Nephron (organoid): ENCODE data around the gene FAR2.

Experiments used
- H3K27ac Mint-ChIP-seq, 3 experiments: 2 replicates each; pipeline ENCODE4 v1.8.0; 2020; ENCODE audit warnings: mixed read lengths in 3 of 3, mild to moderate bottlenecking in 2 of 3, moderate library complexity in 1 of 3
- H3K27me3 Mint-ChIP-seq: 2 replicates; pipeline ENCODE4 v1.8.0; 2021; ENCODE audit warnings: low read depth, mild to moderate bottlenecking, moderate library complexity, mixed read lengths
- H3K36me3 Mint-ChIP-seq: 2 replicates; pipeline ENCODE4 v1.8.0; 2020; ENCODE audit warnings: low read depth, mixed read lengths
- H3K4me1 Mint-ChIP-seq: 2 replicates; pipeline ENCODE4 v1.8.0; 2020; ENCODE audit warnings: mixed read lengths
- H3K4me3 Mint-ChIP-seq, 3 experiments: 2 replicates each; pipeline ENCODE4 v1.8.0; 2020; ENCODE audit warnings: mild to moderate bottlenecking in 3 of 3, mixed read lengths in 3 of 3, moderate library complexity in 2 of 3
- H3K9me3 Mint-ChIP-seq: 2 replicates; pipeline ENCODE4 v1.8.0; 2020; ENCODE audit warnings: mixed read lengths
- TF ChIP-seq, protein P1 (sequence below), 3 experiments: fragments of 200-600 bp; sonication (generic); IDR thresholded peaks; one replicate each; pipeline ENCODE4 v1.5.0; 2021; ENCODE audit warnings: antibody characterized with exemption in 3 of 3; ENCODE audit not compliant: unreplicated experiment in 3 of 3

The FAR2 gene

DNA sequence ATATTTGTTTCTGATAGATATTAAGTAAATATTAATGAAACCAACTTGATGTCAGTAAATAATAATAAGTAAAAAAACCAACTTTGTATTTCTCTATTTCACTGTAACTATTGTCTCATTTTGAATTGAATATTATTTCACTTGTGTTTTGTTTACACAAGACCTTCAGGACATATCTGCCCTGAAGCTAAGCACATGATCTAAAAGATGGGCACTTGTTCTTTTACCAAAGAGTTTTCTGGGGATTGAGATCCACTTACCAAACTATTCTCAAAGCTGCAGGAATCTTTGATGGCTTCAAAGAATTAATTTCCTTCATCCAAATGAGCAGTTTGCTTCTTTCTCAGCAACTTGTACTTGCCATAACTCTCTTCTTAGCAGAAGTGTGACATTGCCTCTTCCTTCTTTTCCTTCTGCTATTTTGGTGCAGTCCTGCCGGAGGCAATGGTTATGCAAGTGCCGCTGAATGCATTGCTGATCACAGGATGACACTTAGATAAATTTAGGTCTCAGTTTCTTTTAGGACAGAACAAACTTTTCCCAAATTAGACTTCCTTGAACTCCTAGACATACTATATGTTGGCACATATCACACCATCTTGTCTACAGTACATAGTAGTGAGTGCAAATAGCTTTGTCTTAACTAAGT is 9.2 kb downstream of the FAR2 start:
- H3K4me3 Mint-ChIP-seq: no peak overlapping the region
- H3K9me3 Mint-ChIP-seq: no peaks in the 10 kb centered on the region
- H3K27me3 Mint-ChIP-seq: peaks cover 2% of the 10 kb centered on the region
- TF ChIP-seq, protein P1, sequence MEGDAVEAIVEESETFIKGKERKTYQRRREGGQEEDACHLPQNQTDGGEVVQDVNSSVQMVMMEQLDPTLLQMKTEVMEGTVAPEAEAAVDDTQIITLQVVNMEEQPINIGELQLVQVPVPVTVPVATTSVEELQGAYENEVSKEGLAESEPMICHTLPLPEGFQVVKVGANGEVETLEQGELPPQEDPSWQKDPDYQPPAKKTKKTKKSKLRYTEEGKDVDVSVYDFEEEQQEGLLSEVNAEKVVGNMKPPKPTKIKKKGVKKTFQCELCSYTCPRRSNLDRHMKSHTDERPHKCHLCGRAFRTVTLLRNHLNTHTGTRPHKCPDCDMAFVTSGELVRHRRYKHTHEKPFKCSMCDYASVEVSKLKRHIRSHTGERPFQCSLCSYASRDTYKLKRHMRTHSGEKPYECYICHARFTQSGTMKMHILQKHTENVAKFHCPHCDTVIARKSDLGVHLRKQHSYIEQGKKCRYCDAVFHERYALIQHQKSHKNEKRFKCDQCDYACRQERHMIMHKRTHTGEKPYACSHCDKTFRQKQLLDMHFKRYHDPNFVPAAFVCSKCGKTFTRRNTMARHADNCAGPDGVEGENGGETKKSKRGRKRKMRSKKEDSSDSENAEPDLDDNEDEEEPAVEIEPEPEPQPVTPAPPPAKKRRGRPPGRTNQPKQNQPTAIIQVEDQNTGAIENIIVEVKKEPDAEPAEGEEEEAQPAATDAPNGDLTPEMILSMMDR (IDR thresholded peaks at IDR 0.05; ENCODE audit: unreplicated experiment in 3 of 3): no peak
- no peaks in the 10 kb centered on the region for H3K36me3 Mint-ChIP-seq
- H3K27ac Mint-ChIP-seq: no peak overlapping the region
- H3K4me1 Mint-ChIP-seq: peaks cover 5% of the 10 kb centered on the region

DNA sequence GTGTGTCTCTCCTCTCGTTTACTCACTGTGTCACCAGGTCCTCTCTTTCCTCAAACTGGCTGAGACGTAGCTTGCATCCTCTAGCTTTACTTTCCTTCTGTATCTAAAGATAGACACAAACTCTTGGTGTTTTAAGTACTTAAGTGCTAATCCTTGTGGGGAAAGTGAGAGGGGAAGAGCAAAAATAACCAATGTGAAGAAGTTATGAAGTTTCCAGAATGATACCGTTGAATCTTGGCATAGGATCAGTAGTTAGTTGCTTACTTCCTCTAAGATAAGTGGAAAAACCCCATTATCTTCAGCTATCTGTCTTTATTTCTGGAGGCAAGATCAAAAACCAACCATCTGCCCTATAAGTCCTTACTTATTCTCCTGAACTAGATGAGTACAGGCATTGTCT is 10.6 kb downstream of the FAR2 start:
- H3K4me1 Mint-ChIP-seq: no peaks in the 10 kb centered on the region
- no peaks in the 10 kb centered on the region for H3K27me3 Mint-ChIP-seq
- H3K4me3 Mint-ChIP-seq: no peak overlapping the region
- TF ChIP-seq, protein P1 (IDR thresholded peaks at IDR 0.05; ENCODE audit: unreplicated experiment in 3 of 3): no peak
- H3K36me3 Mint-ChIP-seq: no peaks in the 10 kb centered on the region
- H3K9me3 Mint-ChIP-seq: no peaks in the 10 kb centered on the region
- H3K27ac Mint-ChIP-seq: no peak overlapping the region

DNA sequence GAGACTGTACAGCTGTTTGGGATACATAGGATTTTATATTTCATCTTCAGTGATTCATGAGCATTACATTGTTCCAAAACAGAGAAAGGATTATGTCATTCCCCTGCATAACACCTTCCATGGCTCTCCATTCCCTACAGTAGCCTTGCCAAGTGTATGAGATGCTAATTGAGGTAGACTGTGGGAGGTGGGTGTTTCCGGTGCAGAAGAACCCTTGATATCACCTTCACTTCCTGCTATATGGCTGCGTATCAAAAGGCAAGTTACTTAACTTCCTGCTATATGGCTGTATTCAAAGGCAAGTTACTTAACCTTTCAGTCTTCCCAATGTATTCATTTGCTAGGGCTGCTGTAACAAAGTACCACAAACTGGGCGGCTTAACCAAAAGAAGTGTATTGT is 11.2 kb downstream of the FAR2 start:
- H3K27me3 Mint-ChIP-seq: no peaks in the 10 kb centered on the region
- H3K36me3 Mint-ChIP-seq: no peaks in the 10 kb centered on the region
- H3K27ac Mint-ChIP-seq: no peak overlapping the region
- no peaks in the 10 kb centered on the region for H3K4me1 Mint-ChIP-seq
- TF ChIP-seq, protein P1 (IDR thresholded peaks at IDR 0.05; ENCODE audit: unreplicated experiment in 3 of 3): no peak
- no peaks in the 10 kb centered on the region for H3K9me3 Mint-ChIP-seq
- H3K4me3 Mint-ChIP-seq: no peak overlapping the region

DNA sequence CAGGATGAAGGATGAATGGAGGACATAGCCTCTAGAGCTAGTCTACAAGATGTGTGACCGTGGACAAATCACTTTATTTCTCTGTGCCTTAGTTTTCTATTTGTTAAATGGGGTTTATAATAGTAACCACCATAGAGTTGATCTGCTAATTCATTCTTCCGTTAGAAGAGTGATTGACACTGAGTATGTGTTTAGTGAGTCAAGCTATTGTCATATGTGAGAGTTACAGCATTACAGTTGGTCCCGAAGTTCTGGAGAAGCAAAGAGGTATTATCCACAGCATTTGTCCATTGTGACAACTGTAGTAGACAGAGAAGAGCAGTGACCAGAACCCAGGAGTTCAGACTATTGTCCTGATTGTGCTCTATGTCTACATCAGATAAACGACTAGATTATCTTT is 14.1 kb downstream of the FAR2 start:
- no peaks in the 10 kb centered on the region for H3K9me3 Mint-ChIP-seq
- no peak overlapping the region for H3K4me3 Mint-ChIP-seq
- H3K4me1 Mint-ChIP-seq: no peaks in the 10 kb centered on the region
- H3K27ac Mint-ChIP-seq: no peak overlapping the region
- H3K36me3 Mint-ChIP-seq: no peaks in the 10 kb centered on the region
- H3K27me3 Mint-ChIP-seq: no peaks in the 10 kb centered on the region
- TF ChIP-seq, protein P1 (IDR thresholded peaks at IDR 0.05; ENCODE audit: unreplicated experiment in 3 of 3): no peak

DNA sequence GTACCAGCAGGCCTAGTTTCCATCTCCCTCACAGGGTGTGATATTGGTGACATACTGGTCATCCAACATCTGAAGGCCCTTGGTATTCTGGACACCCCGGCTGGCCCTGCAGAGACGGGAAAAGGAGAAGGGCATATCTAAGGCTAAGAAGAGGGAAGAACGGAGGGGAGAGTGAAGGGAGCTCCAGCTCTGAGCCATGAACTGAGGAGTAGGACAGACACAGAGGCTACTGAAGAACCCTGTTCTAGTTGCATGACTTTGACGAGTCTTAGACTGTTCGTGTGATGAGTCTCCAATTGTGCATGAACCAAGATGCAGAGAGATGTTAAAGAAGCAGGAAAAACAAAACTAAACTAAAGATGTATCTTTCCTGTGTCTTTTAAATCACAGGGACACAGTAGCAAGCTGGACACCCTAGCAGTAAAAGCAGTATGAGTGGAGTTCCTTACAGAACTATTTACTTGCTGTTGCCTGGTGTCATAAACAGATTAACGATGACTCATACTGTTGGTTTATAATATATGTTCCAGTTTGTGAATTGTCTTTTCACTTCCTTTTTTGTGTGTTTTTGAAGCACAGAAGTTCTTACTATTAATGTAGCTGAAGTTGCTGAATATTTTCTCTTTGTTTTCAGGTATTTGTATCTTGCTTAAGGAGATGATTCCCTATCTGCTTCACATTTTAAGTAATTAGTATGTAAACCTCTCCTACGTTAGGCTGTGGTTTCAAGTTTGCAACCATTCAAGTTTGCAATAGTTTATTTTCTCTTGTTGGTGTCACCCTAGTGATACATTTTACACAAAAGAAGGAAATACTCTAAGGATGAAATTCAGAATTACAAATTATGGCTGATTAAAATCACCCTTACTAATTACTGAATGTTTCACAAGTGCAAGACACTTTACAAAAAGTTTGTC is 15.7 kb downstream of the FAR2 start:
- Mint-ChIP-seq H3K27me3 (no peaks in the 10 kb centered on the region), H3K9me3 (no peaks in the 10 kb centered on the region), H3K4me3 (no peak overlapping the region)

More for the DNA sequence above, 15.7 kb downstream of the FAR2 start:
- H3K27ac Mint-ChIP-seq: no peak overlapping the region
- TF ChIP-seq, protein P1 (IDR thresholded peaks at IDR 0.05; ENCODE audit: unreplicated experiment in 3 of 3): no peak
- H3K4me1 Mint-ChIP-seq: no peaks in the 10 kb centered on the region
- H3K36me3 Mint-ChIP-seq: peaks cover 6% of the 10 kb centered on the region
